Small intestine (tissue), 7 donors: ENCODE results near the gene SRSF1. TPM values are rescaled to one million over a fixed set of nuclear protein-coding genes. Genes with fewer than 3 reads are reported as not detected.

ENCODE experiments used
- DNase-seq, 2 donors: peaks; one replicate each; pipeline versions ENCODE4 v3.0.0 to v3.0.0-alpha.2; 2013
- FAIRE-seq: peaks from 2 replicates; lab custom pipeline; 2012; peaks lifted over from hg19 to GRCh38; lab: Jason Lieb, UNC
- H3K27ac ChIP-seq, 3 donors: one replicate each; pipeline ENCODE4 v1.5.1; 2013; ENCODE audit warnings: low read length in 2 of 3, mild to moderate bottlenecking in 2 of 3, control low read depth in 1 of 3, inconsistent platforms in 1 of 3, low read depth in 1 of 3, moderate library complexity in 1 of 3
- H3K27me3 ChIP-seq, 3 donors: one replicate each; pipeline ENCODE4 v1.6.1; 2013; ENCODE audit warnings: low read length in 3 of 3, inconsistent platforms in 1 of 3; ENCODE audit not compliant: control insufficient read depth in 3 of 3, insufficient read depth in 3 of 3
- H3K36me3 ChIP-seq, 3 donors: one replicate each; pipeline ENCODE4 v1.6.1; 2013; ENCODE audit warnings: low read length in 3 of 3, inconsistent platforms in 1 of 3, low read depth in 1 of 3, mild to moderate bottlenecking in 1 of 3, moderate library complexity in 1 of 3; ENCODE audit not compliant: control insufficient read depth in 3 of 3, insufficient read depth in 2 of 3
- H3K4me1 ChIP-seq, 3 donors: one replicate each; pipeline ENCODE4 v1.6.1; 2013; ENCODE audit warnings: low read length in 2 of 3, inconsistent platforms in 1 of 3, low read depth in 1 of 3, mild to moderate bottlenecking in 1 of 3, moderate library complexity in 1 of 3; ENCODE audit not compliant: control insufficient read depth in 3 of 3, insufficient read depth in 2 of 3
- H3K4me3 ChIP-seq, 3 donors: one replicate each; pipeline ENCODE4 v1.5.1; 2013; ENCODE audit warnings: low read length in 3 of 3, control low read depth in 1 of 3, inconsistent platforms in 1 of 3, low read depth in 1 of 3, mild to moderate bottlenecking in 1 of 3, moderate library complexity in 1 of 3
- H3K9me3 ChIP-seq, 2 donors: one replicate each; pipeline ENCODE4 v1.6.1; 2013; ENCODE audit warnings: low read depth in 1 of 2, low read length in 1 of 2; ENCODE audit not compliant: control insufficient read depth in 2 of 2, insufficient read depth in 1 of 2
- WGBS, 3 donors: extraction: QIAGEN DNeasy Blood & Tissue Kit; methylation state at CpG; one replicate each; pipeline ENCODE4 v1.1.7; 2013; 5-methylcytosine and 5-hydroxymethylcytosine counted together
- polyA plus RNA-seq, 4 donors: library from polyadenylated mRNA; stranded (reverse) in 3 of 4; unstranded in 1 of 4; fragments of 200-250 nt in 3 of 4; fragments of 120-200 nt in 1 of 4; gene quantifications; one replicate each; pipeline versions ENCODE4 v1.2.1 to v1.2.3, GENCODE V29; 2013
- donor health status: healthy with polysubstance abuse.
- donor health status: control.
- donor health status: control.
- donor health status: Bipolar disorder and iron deficiency.
- donor health status: healthy.

The SRSF1 gene
- polyA plus RNA-seq, 4 donors = 62.7 to 193 (median 106) TPM

DNA sequence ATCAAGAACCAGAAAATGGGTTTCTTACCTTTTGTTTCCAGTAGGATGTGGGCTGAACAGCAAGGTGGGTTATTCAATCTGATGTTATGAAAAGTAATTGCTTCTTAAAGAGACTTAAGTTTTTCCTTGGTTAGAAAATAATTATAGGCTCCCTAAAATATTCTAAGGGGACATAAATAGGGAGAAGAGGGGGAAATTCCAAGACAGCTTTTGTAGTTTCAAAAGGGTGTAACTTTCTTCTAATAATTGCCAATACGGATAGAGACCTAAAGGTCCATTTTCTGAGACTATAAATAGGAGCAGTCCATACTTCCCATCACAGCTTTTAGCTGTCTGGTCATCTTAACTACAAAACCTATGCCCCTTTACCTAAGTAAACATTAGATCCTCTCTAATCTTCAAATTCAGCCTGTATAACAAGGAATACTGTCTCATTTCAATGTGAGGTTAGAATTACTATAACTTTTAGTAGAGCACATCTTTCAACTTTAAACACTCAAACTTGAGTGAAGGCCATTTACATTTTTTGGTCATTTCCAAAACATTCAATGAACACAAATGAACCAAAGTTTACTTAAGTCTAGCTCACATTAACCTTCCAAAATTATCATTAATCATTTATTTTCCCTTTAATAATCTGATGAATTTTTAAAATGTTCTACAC, 5.5 kb downstream of the SRSF1 start:
- Histone ChIP-seq H3K4me3 (no peak overlapping the region), H3K4me1 (peaks cover 0 to 9% (median 8%) of the 10 kb centered on the region in 3 donors), H3K27me3 (no peaks in the 10 kb centered on the region), H3K9me3 (no peaks in the 10 kb centered on the region), H3K36me3 (peaks cover 8 to 13% (median 13%) of the 10 kb centered on the region in 3 donors), H3K27ac (no peak overlapping the region)
- FAIRE-seq (no peak), DNase-seq (no peak)
- 17 to 59% (median 54%) methylated on average over 1 of the region's 1 CpG for WGBS, 3 donors

DNA sequence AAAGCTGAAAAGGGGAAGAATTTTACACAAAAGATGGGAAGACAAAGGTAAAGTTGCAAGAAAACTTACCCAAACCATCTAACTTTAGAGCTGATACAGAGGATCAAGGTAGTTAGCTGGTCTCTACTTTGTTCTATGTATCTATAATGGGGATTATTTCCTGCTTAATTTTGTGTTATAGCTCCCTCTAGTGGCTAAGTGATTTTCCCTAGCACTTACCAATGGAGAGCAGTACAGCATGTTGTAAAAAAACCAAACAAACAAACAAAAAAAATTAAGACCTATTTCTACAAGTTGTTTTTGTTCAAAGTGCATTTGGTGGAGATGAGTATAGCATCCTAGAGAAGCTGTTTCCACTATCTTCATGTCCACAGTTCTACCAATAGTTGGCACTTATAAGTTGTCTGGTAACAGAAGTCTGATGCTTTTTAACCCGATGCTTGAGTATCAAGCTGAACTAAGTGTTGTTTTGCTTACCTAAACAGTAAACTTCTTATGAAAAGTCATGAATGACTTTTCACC, 7.5 kb downstream of the SRSF1 start:
- FAIRE-seq (peak; percentile 36), DNase-seq (peak; percentile 77 to 83)
- 53 to 60% (median 54%) methylated on average over 1 of the region's 1 CpG for WGBS, 3 donors
- H3K4me1 ChIP-seq = peaks cover 0 to 15% (median 5%) of the 10 kb centered on the region in 3 donors
- H3K36me3 ChIP-seq = peaks cover 5 to 10% (median 8%) of the 10 kb centered on the region in 3 donors
- H3K9me3 ChIP-seq = no peaks in the 10 kb centered on the region
- no peak overlapping the region for H3K27ac ChIP-seq
- H3K4me3 ChIP-seq = no peak overlapping the region
- H3K27me3 ChIP-seq = no peaks in the 10 kb centered on the region

DNA sequence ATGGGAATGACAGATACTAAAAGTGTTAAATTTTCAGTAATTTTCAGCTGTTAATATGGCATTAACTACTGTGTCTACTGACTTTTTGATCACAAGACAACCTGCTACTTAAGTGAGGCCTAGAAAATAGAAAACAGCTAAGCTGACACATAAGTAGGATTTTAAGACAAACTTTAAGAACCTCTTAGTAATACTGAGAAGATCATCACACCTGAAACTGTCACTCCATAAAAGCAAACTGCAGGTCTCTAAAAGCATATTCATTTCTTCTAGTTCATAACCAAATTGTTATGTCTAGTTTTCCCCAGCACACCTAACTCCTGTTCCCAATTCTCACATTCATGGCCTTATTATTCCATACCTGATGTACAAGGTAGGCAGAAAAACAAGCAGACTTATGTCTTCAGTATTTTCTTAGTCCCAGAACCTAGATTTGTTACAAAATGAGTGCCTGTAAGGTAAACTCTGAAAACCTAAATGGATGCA, 8.0 kb downstream of the SRSF1 start:
- Histone ChIP-seq H3K36me3 (peaks cover 5 to 10% (median 8%) of the 10 kb centered on the region in 3 donors), H3K9me3 (no peaks in the 10 kb centered on the region), H3K4me3 (no peak overlapping the region), H3K4me1 (peaks cover 0 to 12% (median 5%) of the 10 kb centered on the region in 3 donors), H3K27me3 (no peaks in the 10 kb centered on the region), H3K27ac (no peak overlapping the region)
- FAIRE-seq (no peak), DNase-seq (no peak)

DNA sequence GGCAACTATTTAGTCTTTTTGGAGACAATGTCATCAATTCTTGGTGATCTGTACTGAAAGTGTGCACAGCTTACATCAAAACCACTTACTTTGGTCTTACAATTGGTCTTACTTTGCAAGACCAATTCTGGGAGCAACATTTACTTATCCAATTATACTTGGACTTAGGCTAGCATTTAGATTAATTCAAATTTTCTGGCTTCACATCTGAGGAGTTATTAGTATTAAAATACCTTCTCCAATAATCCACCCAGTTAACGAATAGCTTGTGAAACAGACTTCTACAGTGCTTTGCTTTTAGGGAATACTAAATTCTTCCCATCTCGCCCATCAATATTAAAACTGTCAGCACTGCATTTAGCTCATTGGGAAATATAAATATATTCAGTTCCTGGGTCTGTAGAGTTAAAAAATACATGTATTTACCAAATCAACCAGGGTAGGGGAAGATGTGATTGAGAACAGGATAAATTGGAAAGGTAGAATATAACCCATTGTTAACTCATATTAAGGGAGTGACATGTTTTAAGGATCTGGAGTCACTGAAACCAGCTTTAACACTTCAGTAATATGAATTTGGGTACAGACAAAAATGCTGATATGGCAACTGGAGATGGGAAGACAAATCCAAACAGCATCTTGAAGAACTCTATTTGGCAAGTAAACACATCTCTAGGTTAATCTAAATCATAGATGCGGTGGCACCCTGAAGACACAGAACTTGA, 9.8 kb downstream of the SRSF1 start:
- Histone ChIP-seq H3K9me3 (no peaks in the 10 kb centered on the region), H3K4me3 (no peak overlapping the region), H3K27me3 (no peaks in the 10 kb centered on the region), H3K27ac (no peak overlapping the region), H3K36me3 (peaks cover 0 to 4% (median 0%) of the 10 kb centered on the region in 3 donors), H3K4me1 (peaks cover 0 to 11% (median 2%) of the 10 kb centered on the region in 3 donors)
- WGBS, 3 donors = 87 to 89% (median 88%) methylated on average over 3 of the region's 3 CpGs
- DNase-seq (no peak), FAIRE-seq (no peak)

DNA sequence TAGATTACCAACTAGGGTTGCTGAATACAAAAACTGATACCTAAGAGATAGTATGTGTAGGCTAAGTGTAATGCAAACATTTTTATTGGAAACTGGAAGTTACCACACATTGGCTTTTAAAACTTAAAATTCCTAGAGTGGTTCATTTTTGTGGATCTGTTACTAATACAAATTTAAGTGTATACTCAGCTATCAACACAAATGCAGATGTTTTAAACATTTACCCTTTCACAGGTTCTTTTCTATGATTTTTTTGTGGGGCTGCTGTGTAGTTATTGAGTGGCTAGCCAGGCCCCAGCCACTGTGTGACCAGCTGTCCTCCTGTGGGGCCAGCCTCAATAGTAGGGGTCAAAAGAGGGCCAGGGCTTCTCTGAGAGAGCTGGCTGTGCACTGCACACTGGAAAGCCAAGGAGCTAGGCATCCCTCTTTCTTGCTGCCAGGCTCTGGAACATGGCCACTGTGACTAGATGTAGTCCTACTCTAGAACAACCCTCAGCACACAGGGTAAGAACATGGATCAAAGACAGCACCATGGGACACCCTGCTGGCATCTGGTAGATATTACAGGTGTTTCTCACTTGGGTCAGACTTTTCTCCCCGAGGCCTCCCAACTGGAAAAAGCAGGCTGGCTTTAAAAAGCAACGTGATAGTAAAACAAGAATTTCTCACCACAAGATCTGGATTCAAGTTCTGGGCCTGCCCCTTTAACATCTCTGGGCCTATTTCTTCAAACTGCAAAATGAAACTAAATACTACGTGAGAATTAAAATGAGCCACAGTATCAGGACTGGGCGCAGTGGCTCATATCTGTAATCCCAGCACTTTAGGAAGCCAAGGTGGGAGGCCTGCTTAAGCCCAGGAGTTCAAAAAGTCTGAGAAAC, 11.7 kb downstream of the SRSF1 start:
- no peaks in the 10 kb centered on the region for H3K27me3 ChIP-seq
- no peaks in the 10 kb centered on the region for H3K9me3 ChIP-seq
- H3K36me3 ChIP-seq = peaks cover 0 to 4% (median 0%) of the 10 kb centered on the region in 3 donors
- peak overlapping the region in 1 of 3 donors; percentile 36 for H3K27ac ChIP-seq
- no peak for FAIRE-seq
- peaks cover 0 to 11% (median 2%) of the 10 kb centered on the region in 3 donors for H3K4me1 ChIP-seq
- no peak overlapping the region for H3K4me3 ChIP-seq
- DNase-seq = peak; percentile 83 to 84
- WGBS, 3 donors = 22 to 28% (median 25%) methylated on average over 4 of the region's 4 CpGs

DNA sequence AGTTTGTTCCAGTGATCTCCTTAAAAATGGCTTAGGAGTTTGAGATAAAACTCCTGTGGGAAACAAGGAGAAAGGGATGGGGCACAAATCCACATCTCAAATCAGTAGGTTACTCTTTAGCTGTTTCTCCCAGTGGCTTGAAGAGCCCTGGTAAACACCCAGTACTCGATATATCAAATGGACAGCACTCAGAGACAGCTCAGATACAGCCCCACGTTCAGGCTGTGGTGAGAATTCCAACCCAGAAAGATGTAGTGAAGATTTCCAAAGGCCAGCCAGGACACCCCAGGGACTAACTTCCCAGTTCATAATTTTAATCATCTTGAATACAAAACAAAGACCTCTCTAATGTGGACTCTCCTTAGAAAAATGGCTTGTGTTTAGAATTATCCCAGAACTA, 12.6 kb downstream of the SRSF1 start:
- FAIRE-seq (no peak), DNase-seq (no peak)
- WGBS, 3 donors = 33 to 37% (median 33%) methylated on average over 2 of the region's 2 CpGs
- Histone ChIP-seq H3K36me3 (peaks cover 0 to 4% (median 0%) of the 10 kb centered on the region in 3 donors), H3K27me3 (no peaks in the 10 kb centered on the region), H3K4me3 (no peak overlapping the region), H3K27ac (no peak overlapping the region), H3K4me1 (peaks cover 0 to 11% (median 2%) of the 10 kb centered on the region in 3 donors), H3K9me3 (no peaks in the 10 kb centered on the region)

DNA sequence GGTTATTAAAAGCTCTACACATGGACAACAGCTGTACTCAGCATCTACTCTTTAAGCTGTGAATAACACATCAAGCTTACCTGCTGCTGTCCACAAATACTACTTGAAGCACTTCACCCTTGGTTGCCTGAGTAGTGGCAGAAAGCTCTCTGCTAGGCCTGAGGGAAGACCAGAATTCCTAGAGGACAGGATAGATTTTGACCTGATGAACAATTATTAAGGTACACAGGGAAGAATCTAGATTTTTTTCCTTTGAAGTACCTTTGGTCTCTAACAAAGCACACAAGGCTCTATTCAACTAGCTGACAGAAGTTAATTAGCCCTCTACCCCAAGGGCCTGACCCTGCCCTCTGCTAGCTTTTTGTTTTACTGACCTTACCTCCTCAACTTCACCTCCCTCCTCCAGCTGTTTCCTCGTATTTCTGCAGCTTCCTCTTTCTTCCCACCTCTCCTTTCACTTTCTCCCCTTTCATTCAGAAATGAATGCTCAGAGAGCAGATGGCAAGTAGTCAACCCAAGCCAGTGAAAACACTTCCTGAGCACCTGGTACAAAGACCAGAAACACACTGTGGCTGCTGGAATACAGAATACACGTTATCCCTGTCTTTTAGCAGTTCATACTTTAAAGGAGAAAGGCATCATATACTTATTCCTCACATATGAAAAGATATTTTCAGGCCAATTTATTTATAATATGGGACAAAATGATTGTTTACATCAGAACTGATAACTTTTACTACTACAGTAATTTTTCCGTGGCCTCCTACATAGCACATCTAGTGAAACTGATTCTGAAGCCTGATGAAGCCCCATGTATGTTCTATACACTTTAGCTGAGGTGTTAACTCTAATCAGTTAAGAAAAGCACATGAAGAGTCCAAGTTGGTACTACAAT, 13.3 kb downstream of the SRSF1 start:
- WGBS, 3 donors = 20 to 25% (median 23%) methylated on average over 3 of the region's 3 CpGs
- DNase-seq (peak; percentile 41 to 43), FAIRE-seq (no peak)
- Histone ChIP-seq H3K4me1 (peaks cover 0 to 16% (median 3%) of the 10 kb centered on the region in 3 donors), H3K4me3 (no peak overlapping the region), H3K9me3 (no peaks in the 10 kb centered on the region), H3K27me3 (no peaks in the 10 kb centered on the region), H3K36me3 (peaks cover 0 to 4% (median 0%) of the 10 kb centered on the region in 3 donors), H3K27ac (peak overlapping the region in 2 of 3 donors; percentile 26 to 73)
